Neutrophil (primary cell): ENCODE data around the gene NMBR.

Source experiments
- H3K27ac ChIP-seq: fragments of 200-600 bp; sonication (generic); 2 replicates; pipeline ENCODE4 v1.5.1; 2016; ENCODE audit warnings: mild to moderate bottlenecking, moderate library complexity
- H3K27me3 ChIP-seq: fragments of 200-600 bp; sonication (generic); 2 replicates; pipeline ENCODE4 v1.6.0; 2016; ENCODE audit warnings: mild to moderate bottlenecking
- H3K36me3 ChIP-seq: fragments of 200-600 bp; sonication (generic); 2 replicates; pipeline ENCODE4 v1.5.1; 2017
- H3K4me1 ChIP-seq, 2 experiments: fragments of 200-600 bp in 1 of 2; sonication (generic) in 1 of 2; 1 replicate in 1 of 2; 2 replicates in 1 of 2; pipeline versions ENCODE4 v1.5.1 to v1.6.1; 2013 to 2016; ENCODE audit warnings: low read depth in 1 of 2, low read length in 1 of 2, mild to moderate bottlenecking in 1 of 2, moderate library complexity in 1 of 2; ENCODE audit not compliant: control insufficient read depth in 1 of 2, insufficient read depth in 1 of 2
- H3K4me3 ChIP-seq, 2 experiments: fragments of 200-600 bp in 1 of 2; sonication (generic) in 1 of 2; 1 replicate in 1 of 2; 2 replicates in 1 of 2; pipeline ENCODE4 v1.5.1; 2013 to 2016; ENCODE audit warnings: low read depth in 1 of 2, low read length in 1 of 2, mild to moderate bottlenecking in 1 of 2, moderate library complexity in 1 of 2
- H3K9me3 ChIP-seq: fragments of 200-600 bp; sonication (generic); 2 replicates; pipeline ENCODE4 v1.5.1; 2016
- TF ChIP-seq, protein P1 (sequence below): fragments of 200-600 bp; sonication (generic); IDR thresholded peaks from 2 replicates; pipeline ENCODE4 v1.5.1; 2016; ENCODE audit warnings: antibody characterized with exemption

NMBR gene

DNA sequence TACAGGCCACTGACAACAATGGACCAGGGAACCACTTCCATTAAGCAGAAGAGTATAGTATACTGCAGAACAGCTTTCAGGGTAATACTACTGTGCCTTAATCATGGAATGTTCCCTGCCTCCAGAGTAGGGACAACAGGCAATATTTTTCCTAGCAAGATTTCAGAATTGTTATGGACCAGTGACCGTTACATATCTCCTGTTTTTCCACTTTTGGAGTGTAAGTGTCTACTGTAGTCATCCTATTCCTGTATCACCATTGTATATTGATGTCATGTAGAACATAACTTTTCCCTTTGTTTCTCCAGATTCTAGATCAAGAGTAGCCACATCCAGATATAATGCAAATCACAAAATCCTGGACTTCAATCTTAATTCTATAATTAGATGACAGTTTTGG lies 16.1 kb downstream of the NMBR start:
- Histone ChIP-seq H3K9me3 (no peaks in the 10 kb centered on the region), H3K4me3 (no peak overlapping the region), H3K4me1 (no peaks in the 10 kb centered on the region), H3K27me3 (peaks cover 13% of the 10 kb centered on the region), H3K27ac (no peak overlapping the region), H3K36me3 (no peaks in the 10 kb centered on the region)
- TF ChIP-seq, protein P1, sequence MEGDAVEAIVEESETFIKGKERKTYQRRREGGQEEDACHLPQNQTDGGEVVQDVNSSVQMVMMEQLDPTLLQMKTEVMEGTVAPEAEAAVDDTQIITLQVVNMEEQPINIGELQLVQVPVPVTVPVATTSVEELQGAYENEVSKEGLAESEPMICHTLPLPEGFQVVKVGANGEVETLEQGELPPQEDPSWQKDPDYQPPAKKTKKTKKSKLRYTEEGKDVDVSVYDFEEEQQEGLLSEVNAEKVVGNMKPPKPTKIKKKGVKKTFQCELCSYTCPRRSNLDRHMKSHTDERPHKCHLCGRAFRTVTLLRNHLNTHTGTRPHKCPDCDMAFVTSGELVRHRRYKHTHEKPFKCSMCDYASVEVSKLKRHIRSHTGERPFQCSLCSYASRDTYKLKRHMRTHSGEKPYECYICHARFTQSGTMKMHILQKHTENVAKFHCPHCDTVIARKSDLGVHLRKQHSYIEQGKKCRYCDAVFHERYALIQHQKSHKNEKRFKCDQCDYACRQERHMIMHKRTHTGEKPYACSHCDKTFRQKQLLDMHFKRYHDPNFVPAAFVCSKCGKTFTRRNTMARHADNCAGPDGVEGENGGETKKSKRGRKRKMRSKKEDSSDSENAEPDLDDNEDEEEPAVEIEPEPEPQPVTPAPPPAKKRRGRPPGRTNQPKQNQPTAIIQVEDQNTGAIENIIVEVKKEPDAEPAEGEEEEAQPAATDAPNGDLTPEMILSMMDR, result no peak

DNA sequence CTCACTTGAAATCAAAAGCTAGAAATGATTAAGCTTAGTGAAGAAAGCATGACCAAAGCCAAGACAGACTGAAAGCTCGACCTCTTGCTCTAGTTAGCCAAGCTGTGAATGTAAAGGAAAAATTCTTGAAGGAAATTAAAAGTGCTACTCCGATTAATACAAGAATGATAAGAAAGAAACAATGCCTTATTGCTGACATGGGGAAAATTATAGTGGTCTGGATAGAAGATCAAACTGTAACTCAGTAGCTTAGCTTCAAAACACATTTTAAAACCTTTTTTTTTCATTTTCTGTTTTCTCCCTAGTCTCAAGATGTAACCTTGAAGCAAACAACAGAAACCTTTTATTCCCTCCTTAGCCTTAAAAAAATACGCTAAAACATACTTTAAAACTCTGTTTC lies 25.6 kb downstream of the NMBR start:
- TF ChIP-seq, protein P1, result no peak
- peaks cover under 1% of the 10 kb centered on the region for H3K27me3 ChIP-seq
- no peaks in the 10 kb centered on the region for H3K36me3 ChIP-seq
- no peak overlapping the region for H3K4me3 ChIP-seq
- H3K4me1 ChIP-seq, result no peaks in the 10 kb centered on the region
- no peak overlapping the region for H3K27ac ChIP-seq
- no peaks in the 10 kb centered on the region for H3K9me3 ChIP-seq

DNA sequence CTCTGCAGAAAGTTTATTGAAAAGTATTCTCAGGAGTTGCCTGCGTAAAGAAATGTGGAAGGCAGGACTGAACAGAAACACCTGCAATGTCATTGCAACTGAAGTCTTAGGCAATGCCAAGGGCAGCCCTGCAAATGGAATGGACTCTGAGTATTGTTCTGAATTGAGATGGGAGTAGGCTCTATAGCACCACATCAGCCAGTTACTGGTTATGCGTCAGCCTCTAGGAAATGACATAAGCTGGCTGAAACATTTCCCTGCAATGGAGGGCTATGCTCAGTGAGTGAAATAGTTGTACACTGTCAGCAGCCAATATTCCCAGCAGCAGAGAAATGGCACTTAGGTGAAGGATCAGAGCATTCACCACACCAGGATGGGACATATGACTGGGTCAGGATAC lies 28.0 kb downstream of the NMBR start:
- Histone ChIP-seq H3K9me3 (no peaks in the 10 kb centered on the region), H3K4me1 (no peaks in the 10 kb centered on the region), H3K4me3 (no peak overlapping the region), H3K27me3 (peaks cover 7% of the 10 kb centered on the region), H3K27ac (no peak overlapping the region), H3K36me3 (no peaks in the 10 kb centered on the region)
- TF ChIP-seq, protein P1, result no peak

DNA sequence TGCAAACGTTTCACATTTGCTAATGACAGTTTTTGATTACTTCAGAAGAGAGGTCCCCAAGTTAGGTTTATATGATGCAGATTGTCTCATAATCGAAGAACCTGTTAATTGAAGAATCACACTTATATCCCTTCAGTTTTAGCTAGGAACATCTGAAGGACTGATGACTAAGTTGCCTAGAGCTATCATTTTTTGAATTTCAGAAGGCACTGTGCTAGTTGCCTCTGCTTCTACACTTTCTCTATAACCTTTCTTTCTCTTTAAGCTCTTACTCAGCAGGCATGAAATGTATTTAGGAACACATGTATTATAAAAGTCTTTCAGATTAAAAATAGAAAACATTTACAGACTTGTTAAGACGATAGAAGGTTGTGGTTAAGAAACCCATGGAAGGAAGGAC lies 28.6 kb downstream of the NMBR start:
- H3K27ac ChIP-seq, result no peak overlapping the region
- H3K4me3 ChIP-seq, result no peak overlapping the region
- H3K36me3 ChIP-seq, result no peaks in the 10 kb centered on the region
- H3K9me3 ChIP-seq, result no peaks in the 10 kb centered on the region
- TF ChIP-seq, protein P1, result no peak
- peaks cover 7% of the 10 kb centered on the region for H3K27me3 ChIP-seq
- H3K4me1 ChIP-seq, result no peaks in the 10 kb centered on the region

DNA sequence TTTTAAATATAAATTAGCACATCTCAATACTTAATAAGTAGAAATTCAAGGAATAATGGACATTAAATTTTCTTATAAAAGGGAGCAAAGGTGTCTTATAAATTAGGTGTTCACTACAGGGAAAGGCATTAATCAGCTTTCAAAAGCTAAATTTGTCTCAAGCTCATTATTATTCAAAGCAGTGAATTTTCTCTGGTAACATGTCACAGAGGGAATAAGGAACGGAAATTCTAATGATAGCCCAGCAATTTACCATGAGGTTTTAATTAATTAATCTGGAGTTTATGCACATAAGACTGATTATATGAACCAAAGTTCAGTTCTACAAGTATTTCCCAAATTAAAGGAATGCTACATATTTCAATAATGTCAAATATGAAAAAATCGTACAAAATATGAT lies 29.6 kb downstream of the NMBR start:
- Histone ChIP-seq H3K36me3 (no peaks in the 10 kb centered on the region), H3K27ac (no peak overlapping the region), H3K4me1 (no peaks in the 10 kb centered on the region), H3K9me3 (no peaks in the 10 kb centered on the region), H3K4me3 (no peak overlapping the region), H3K27me3 (peaks cover 7% of the 10 kb centered on the region)
- TF ChIP-seq, protein P1, result no peak
